ENCODE results near the gene ADARB1.
"Not testable (repeated sequence)": the region's sequence is repeated elsewhere in the genome, so short reads cannot be mapped to it uniquely, and the experiment has no call there.

Gene ADARB1

GRCh38 chr21:45074048-45074817, at the start of gene ADARB1:
Gene ADARB1, plus strand, starts transcription at chr21:45074580. Its CDS starts 97,077 bp downstream, at chr21:45171657.
- peak in 1 of 2 experiments; percentile 14 for DNase-seq

GRCh38 chr21:45026066-45026745, 48.2 kb upstream of the ADARB1 start:
- DNase-seq: no peak

- no peak for DNase-seq
These were observed 47.6 kb upstream of the ADARB1 start for GRCh38 chr21:45026826-45027225.

GRCh38 chr21:45027241-45028196, 46.9 kb upstream of the ADARB1 start:
- no peak for DNase-seq

- not testable (repeated sequence) for DNase-seq
These were observed 45.7 kb upstream of the ADARB1 start for GRCh38 chr21:45028645-45029044.

GRCh38 chr21:45029298-45029947, 45.0 kb upstream of the ADARB1 start:
- no peak for DNase-seq

- DNase-seq: no peak
These were observed 44.3 kb upstream of the ADARB1 start for GRCh38 chr21:45029948-45030681.

- DNase-seq: no peak
These were observed 43.5 kb upstream of the ADARB1 start for GRCh38 chr21:45030682-45031570.

- no peak for DNase-seq
These were observed 42.7 kb upstream of the ADARB1 start for GRCh38 chr21:45031571-45032191.

- DNase-seq: no peak
These were observed 42.0 kb upstream of the ADARB1 start for GRCh38 chr21:45032332-45032731.

- DNase-seq: no peak
These were observed 41.2 kb upstream of the ADARB1 start for GRCh38 chr21:45032977-45033710.

- no peak for DNase-seq
These were observed 40.4 kb upstream of the ADARB1 start for GRCh38 chr21:45033791-45034555.

- DNase-seq: no peak
These were observed 39.6 kb upstream of the ADARB1 start for GRCh38 chr21:45034556-45035476.

GRCh38 chr21:45035477-45035848, 38.9 kb upstream of the ADARB1 start:
- no peak for DNase-seq

GRCh38 chr21:45036630-45037029, 37.8 kb upstream of the ADARB1 start:
- no peak for DNase-seq

GRCh38 chr21:45037986-45038385, 36.4 kb upstream of the ADARB1 start:
- DNase-seq: no peak

GRCh38 chr21:45039317-45040156, 34.8 kb upstream of the ADARB1 start:
- DNase-seq: no peak

Data from AML-193 (cell line).